ENCODE results near the gene AGL.
A peak's percentile ranks its signal among the peaks of the same experiment; 100 is the strongest.
"Not testable (repeated sequence)": the region's sequence is repeated elsewhere in the genome, so short reads cannot be mapped to it uniquely, and the experiment has no call there.

Gene AGL

DNA sequence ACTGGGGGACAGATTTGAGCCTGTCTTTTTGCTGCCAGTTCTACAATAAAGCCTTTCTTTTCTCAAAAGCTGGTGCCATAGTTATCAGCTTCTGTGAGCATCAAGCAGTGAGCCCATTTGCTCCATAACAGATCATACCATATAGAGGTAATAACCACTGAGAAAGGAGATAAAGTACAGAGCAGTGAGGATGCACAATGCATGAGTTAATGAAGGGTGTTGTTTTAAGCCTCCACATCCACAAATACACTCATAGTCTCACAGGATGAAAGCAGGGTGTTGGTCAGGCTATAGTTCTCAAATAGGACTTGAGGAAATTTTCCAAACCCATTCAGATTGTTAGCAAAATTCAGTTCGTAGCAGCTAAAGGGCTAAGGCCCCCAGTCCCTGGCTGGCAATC, 94.0 kb downstream of the AGL start:
- DNase-seq = no peak

DNA sequence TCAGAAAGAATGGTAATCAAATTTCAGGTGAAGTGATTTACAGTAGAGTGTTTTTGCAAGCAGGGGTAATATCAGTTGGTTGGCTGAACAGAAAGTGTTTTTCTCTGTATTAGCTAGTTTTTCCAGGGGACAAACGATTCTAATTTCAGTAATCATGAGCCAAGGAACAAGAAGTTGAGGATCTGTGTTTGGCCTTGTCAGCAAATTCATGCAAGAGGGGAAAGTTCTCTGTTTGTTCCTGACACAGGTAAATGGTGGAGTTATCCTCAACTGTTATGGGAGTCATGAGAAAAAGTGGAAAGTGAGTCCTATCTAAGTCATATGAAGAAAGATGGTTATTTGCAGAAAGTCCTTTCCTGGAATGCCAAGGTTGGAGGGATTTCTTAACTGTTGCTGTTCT, 95.0 kb downstream of the AGL start:
- DNase-seq = no peak

DNA sequence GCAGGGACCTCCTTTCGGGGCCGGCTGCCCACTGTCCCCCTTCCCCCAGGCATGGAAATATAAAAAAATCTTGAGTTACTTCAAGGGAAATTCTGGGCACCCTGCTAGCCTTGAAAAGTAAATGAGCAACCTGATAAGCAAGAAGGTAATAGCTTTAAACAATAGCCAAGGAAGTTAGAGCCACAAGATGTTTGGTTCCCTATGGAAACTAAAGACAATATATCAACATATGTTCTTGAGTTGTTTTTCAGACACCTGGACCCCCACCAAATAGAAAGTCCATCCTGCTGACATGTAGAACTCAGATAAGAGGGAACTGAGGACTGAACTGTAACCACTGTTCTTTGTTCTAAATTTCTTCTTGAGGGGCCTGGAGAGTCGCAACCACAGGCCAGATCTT, 100.3 kb downstream of the AGL start:
- DNase-seq = no peak

DNA sequence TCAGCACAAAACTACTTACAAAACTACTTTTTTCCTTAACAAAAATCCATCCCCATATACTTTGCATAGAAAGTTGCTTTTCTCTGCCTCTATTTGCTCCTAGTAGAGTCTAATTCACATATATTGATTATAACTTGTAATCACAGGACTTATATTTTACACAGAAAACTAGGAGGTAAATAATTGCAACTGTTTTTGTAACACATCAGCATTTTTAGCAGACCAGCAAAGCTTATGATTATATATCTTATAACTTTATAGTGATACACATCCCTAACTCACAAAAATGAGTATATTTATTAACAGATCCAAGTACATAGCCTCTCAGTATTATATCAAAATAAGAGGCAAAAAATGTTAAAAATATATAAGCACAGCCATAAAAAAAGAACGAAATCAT, 102.4 kb downstream of the AGL start:
- no peak for DNase-seq

DNA sequence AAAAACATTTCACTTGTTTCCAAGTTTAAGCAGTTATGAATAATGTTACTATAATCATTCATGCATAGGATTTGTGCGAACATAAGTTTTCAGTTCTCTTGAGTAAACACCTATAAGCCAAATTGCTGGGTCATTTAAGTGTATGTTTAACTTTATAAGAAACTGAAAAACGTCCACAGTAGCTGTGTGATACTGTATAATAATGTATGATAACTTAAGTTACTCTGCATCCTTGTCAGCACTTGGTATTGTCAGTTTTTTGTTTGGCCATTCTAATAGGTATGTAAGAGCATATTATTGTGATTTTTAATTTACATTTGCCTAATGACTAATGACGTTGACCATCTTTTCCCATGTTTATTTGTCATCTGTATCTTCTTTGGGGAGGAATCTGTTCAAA, 105.2 kb downstream of the AGL start:
- DNase-seq = no peak

DNA sequence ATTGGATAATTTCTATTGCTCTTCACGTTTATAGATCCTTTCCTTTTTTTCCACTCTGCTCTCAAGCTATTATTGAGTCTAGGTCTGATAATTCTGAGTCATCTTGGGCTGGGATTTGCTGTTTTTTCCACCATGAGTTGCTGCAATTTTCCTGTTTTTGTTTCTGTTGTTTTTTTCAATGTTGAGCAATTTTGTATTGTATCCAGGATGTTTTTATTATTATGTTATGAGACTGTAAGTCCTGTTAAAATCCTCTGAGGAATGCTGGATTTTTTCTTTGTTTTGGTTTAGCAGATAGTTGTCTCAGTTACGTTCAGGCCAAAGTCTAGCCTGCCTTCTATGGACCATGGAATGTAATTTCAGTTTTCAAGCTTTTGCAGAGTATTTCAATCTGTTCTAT, 106.6 kb downstream of the AGL start:
- no peak for DNase-seq

DNA sequence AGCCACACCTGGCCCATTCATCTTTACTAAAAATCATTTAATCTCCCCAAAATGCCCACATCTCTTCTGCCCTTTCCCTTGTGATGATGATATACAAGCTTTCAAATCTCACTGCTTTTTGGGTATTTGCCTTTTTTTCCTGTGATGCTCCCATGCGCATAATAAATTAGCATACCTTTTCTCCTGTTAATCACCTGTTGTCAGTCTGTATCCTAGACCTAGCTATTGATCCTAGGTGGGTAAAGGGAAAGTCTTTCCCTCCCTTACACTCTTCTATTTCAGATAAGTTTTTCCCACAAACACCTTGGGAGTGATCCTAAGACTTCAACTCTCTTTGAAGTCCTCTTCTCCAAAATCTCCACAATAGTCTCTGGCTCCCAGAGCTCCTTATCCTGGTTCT, 107.7 kb downstream of the AGL start:
- no peak for DNase-seq

DNA sequence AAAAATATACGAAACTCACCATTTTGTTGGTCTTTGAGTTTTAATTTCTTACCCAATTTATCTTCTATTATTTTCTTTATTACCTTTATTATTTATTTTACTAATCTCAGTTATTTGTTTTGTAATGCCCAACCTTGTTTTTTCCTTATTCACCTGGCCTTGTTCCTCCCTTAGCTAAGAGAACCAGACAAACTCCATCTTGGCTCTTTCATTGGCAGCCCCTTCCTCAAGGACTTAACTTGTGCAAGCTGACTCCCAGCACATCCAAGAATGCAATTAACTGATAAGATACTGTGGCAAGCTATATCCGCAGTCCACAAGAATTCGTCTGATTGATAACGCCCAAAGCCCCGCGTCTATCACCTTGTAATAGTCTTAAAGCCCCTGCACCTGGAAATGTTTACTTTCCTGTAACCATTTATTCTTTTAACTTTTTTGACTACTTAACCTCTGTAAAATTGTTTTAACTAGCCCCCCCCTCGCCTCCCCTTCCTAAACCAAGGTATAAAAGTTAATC, 109.1 kb downstream of the AGL start:
- DNase-seq = not testable (repeated sequence)

DNA sequence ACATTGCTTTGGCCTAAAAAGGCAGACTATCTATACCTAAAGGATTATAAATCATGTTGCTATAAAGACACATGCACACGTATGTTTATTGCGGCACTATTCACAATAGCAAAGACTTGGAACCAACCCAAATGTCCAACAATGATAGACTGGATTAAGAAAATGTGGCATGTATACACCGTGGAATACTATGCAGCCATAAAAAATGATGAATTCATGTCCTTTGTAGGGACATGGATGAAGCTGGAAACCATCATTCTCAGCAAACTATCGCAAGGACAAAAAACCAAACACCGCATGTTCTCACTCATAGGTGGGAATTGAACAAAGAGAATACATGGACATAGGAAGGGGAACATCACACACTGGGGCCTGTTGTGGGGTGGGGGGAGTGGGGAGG, 110.1 kb downstream of the AGL start:
- DNase-seq = not testable (repeated sequence)

DNA sequence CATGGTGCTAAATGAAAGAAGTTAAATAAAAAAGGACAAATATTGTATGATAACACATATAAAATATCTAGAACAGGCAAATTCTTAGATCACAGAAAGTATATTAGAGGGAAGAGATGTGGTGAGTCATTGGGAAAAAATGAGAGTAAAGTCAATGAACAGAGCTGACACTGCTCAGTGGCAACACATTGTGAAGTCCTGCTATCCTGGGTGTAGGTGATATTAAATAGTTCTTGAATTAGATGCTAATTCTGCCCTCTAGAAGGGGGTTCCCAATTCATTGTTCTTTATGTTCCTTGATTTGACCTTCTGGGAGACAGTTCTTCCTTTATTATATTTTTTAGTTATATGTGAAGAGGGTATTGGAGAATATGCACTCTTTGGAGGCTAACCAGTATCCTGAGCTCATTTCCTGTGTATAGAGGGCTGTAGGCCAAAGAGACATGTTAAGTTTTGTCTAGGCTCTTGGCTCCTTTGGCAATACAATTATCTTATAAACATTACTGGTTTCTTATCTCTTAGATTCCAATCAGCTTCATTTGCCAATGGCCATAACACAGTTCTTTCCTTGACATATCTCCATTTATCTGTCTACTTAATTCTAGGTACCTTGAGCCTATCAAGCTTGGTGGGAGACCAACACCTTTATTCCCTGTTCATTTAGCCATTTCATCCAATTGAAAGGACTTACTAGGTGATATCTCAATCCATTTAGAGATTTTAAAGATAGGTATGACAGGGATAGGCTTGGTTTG, 113.1 kb downstream of the AGL start:
- DNase-seq = no peak

DNA sequence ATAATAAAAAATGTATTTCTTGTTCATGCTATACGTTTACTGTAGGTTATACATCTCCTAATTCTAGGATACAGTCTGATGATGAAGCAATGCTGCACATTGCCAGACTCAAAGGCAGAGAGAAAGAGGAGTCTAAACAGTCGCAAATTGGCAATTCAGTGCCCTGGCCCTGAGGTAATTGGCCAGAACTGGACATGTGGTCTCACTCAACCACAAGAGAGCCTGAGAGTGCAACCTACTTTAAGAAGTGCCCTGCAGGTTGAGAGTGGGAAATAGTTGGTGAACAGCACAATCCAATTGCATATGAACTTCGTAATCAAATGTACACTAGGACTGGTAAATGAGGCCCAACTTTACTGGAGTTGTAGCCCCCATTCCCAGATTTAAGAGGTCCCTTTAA, 114.6 kb downstream of the AGL start:
- DNase-seq = no peak

DNA sequence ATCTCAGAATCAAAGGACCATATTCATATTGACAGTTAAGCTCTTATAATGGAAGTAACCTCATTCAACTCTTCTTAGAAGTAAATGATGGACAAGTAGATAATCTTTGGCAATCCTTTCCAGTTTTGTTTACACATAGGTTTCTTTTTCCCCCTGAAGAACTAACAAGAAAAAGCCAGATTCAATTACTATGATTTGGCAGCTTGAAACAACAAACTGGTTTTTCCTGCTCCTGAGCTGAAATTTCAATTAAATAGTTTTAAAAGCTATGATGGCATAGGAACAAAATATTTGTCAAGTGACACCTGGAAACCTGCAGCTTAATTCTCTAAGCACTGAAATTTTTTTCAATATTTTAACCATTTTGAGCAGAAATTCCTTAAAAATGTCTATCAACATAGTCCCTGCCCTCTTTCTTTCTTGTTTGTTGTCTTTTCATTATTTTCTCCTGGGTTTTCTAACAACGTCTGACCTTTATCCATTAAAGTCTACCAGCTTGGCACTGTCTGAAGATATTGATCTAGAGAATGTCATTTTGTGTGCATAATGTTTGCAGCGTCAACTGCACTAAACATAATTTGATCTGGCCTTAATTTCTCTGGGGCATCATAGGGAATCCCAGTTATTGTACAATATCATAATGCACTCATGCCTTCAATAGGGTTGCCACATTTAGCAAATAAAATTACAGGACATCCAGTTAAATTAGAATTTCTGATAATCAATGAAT, 115.7 kb downstream of the AGL start:
- DNase-seq = peak; percentile 24

DNA sequence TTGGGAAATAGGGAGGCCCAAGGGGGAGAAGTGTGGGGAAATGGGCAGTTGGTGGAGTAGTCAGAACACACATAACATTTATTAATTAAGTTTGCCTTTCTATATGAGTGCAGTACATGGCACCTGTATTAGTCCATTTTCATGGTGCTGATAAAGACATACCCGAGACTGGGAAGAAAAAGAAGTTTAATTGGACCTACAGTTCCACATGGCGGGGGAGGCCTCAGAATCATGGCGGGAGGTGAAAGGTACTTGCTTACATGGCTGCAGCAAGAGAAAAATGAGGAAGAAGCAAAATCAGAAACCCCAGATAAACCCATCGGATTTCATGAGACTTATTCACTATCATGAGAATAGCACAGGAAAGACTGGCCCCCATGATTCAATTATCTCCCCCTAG, 118.1 kb downstream of the AGL start:
- no peak for DNase-seq

DNA sequence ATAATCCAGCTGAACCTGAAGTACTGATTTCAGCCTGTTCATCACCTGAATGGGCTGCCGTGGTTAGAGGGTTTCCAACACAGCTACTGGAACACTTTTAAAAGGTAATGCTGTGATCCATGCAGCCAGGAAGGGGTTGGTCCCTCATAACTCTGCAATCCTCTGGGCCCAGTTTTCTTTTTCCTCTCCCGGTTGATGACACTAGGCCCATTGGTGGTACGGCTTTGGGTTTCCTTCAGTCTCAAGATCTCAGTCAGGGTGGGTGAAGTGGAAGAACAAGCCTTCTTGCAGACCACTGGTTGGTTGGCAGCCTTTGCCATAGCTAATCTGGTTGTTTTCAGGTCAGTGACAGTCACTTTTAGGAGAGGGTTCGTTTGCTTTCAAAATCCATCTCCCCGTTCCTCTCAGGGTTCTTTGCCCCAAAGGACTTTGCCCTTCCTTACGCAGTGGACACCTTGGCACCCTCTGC, 119.1 kb downstream of the AGL start:
- no peak for DNase-seq

DNA sequence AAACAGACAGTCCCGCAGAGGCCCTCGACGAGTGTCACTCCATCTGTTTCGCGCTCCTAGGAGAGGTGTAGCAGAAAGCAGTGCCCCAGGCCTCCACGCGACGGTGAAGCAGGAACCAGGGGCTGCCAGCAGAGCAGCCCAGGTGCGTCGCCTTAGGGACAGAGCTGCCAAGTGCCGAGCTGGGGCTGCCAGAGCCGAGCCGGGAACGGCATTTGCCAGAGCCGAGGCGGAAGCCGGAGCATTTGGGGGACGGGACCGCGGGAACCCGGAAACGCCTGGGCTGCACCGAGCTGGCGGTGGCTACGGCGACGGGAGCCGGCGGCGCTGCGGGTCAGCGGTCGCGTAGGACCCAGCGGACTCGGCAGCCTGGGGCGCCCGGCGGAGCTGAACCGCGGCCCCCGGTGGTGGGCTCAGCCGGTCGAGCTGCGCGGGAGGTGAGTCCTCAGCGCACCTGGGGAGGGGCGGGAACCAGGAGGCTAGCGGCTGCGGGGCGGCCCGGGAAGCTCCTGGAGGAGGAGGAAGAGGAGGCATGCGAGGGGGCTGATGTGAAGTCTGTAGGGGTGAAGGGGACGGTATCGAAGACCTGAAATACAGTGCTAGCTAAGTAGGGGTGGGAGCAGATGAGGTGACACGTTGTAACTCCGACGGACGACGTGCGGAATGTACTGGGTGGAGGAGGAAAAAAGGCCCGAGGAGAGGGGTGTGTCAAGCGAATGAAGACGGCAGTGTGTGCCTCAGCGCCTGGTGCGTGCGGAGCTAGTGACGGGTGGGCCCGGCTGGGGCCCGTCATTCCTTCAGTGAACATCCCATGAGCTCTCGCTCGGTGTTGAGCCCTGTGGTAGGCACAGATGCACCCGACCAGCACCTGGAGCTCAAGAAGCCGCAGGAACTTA, 119.8 kb downstream of the AGL start, which contains the start of gene SLC35A3:
Gene SLC35A3 (plus strand): TSS at position 268 of the 893 bp plus-strand sequence. CDS start 23,559 bp downstream, outside the sequence.
- DNase-seq = peak; percentile 88

DNA sequence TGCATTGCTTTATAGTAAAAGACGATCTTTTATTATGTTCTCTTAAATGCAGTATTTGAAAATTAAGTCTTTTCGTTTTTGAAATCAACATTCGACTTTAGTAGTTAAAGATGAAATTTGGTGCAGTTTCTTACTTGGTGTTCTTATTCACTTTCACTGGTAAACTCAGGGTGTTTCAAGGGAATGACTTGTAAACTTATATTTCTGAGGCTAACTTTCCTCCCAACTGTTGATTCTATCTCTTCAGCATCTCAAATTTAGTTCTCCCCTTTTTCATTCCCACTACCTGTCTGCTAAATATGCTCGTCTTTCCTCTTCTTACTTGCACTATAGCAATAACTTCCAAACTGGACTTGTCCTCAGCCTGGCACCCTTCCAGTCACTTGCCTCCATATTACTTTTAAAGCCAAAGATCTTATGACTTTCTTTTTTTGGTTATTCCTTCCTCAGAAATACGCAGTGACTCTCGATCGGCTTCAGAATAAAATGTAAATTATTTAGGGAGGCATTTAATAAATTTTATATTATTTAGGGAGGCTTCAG, 120.6 kb downstream of the AGL start:
- no peak for DNase-seq

DNA sequence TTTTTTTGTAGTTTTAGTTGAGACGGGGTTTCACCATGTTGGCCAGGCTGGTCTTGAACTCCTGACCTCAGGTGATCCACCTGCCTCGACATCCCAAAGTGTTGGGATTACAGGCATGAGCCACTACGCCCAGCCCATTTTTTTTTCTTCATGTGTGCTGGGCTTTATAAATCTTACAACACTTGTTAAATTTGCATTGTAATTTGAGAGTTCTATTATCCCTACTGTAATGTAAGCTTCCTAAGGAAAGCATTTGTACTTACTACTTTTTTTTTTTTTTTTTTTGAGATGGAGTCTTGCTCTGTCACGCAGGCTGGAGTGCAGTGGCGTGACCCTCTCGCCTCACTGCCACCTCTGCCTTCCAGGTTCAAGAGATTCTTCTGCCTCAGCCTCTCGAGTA, 121.9 kb downstream of the AGL start:
- DNase-seq = not testable (repeated sequence)
